Measurements from ENCODE around the gene SLAIN1. TPM values are rescaled to one million over a fixed set of nuclear protein-coding genes. Genes with fewer than 3 reads are reported as not detected.
A peak's percentile ranks its signal among the peaks of the same experiment; 100 is the strongest.

Gene SLAIN1
- total RNA-seq, 1 experiment from 2014 or later: 3.5 TPM

- H3K9me3 ChIP-seq: peaks cover 4% of the 10 kb centered on the region; the same call in 1 of the 2 replicates
- Mint-ChIP-seq H3K4me3 (ENCODE audit: unreplicated experiment) (peak overlapping the region; percentile 90), H3K27me3 (ENCODE audit: insufficient read depth, unreplicated experiment) (peaks cover 19% of the 10 kb centered on the region), H3K9me3 (ENCODE audit: unreplicated experiment) (no peaks in the 10 kb centered on the region), H3K4me1 (ENCODE audit: low read depth, unreplicated experiment) (peaks cover 8% of the 10 kb centered on the region), H3K36me3 (ENCODE audit: insufficient read depth, unreplicated experiment) (peaks cover 5% of the 10 kb centered on the region), H3K27ac (ENCODE audit: unreplicated experiment) (no peak overlapping the region)
- H3K36me3 ChIP-seq (ENCODE audit: control insufficient read depth, insufficient read depth, low read length): no peaks in the 10 kb centered on the region
- intact Hi-C loops (cut with micrococcal nuclease; ENCODE audit: unreplicated experiment): no loop called here
- H3K4me3 ChIP-seq (ENCODE audit: low read depth, low read length): peak overlapping the region; percentile 78
- ChIA-PET POLR2A (no interaction called here), CTCF (no interaction called here)
- TF ChIP-seq CTCF (IDR thresholded peaks at IDR 0.05; ENCODE audit: insufficient read depth in 1 of 2, low read depth in 1 of 2, low read length in 1 of 2, severe bottlenecking in 1 of 2, unreplicated experiment in 1 of 2): no peak
- no TSS peak for BruUV-seq (replicated peaks)
- peaks cover 3% of the 10 kb centered on the region; the same call in 1 of the 2 replicates for H3K4me1 ChIP-seq
- DNase-seq: no peak
- H3K27me3 ChIP-seq (replicated peaks; ENCODE audit: control insufficient read depth, insufficient read depth, low read length): no peaks in the 10 kb centered on the region
Observed at GRCh38 chr13:77696879-77697216, 639 bp upstream of the SLAIN1 start.

DNA sequence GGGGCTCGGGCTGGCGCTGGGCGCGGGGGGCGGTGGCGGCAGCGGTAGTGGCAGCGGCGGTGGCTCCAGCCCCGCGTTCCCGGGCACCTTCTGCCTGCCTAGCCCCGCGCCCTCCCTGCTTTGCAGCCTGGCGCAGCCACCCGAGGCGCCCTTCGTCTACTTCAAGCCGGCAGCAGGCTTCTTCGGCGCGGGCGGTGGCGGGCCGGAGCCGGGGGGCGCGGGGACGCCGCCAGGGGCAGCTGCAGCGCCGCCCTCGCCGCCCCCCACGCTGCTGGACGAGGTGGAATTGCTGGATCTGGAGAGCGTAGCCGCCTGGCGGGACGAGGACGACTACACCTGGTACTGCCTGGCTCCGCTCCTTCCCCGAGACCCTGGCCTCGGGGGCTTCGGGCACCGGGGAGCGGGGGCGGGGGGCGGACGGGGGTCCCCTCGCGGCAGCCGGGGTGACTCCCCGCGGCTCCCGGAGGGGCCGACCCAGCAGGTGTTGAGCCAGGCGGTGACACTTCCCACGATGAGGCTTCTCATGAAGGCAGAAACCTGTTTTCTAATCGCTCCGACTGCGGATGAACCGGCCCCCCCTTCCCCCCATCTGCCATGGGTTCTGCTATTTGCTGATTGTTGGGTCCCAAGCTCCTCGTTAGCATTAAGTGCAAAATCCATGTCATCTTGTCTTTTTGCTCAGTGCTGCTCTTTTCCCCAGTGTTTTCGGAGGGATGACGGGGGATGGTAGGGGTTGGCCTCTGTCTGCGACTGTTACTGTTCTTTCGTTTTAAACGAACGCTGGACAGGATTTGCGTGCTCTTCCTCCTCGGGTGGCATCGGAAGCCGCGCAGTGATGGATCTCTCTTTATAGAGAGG, 943 bp downstream of the SLAIN1 start:
- BruUV-seq (replicated peaks): no TSS peak
- ChIA-PET CTCF (no interaction called here), POLR2A (no interaction called here)
- H3K27ac Mint-ChIP-seq (ENCODE audit: unreplicated experiment): peak overlapping the region; percentile 13
- H3K27me3 ChIP-seq (replicated peaks; ENCODE audit: control insufficient read depth, insufficient read depth, low read length): no peaks in the 10 kb centered on the region
- H3K27me3 Mint-ChIP-seq (ENCODE audit: insufficient read depth, unreplicated experiment): peaks cover 18% of the 10 kb centered on the region
- H3K9me3 ChIP-seq: peaks cover 4% of the 10 kb centered on the region; the same call in 1 of the 2 replicates
- H3K36me3 ChIP-seq (ENCODE audit: control insufficient read depth, insufficient read depth, low read length): no peaks in the 10 kb centered on the region
- no peak for TF ChIP-seq CTCF (IDR thresholded peaks at IDR 0.05; ENCODE audit: insufficient read depth in 1 of 2, low read depth in 1 of 2, low read length in 1 of 2, severe bottlenecking in 1 of 2, unreplicated experiment in 1 of 2)
- intact Hi-C loops (cut with micrococcal nuclease; ENCODE audit: unreplicated experiment): no loop called here
- H3K36me3 Mint-ChIP-seq (ENCODE audit: insufficient read depth, unreplicated experiment): peaks cover 9% of the 10 kb centered on the region
- H3K4me1 ChIP-seq: peaks cover 3% of the 10 kb centered on the region; the same call in 1 of the 2 replicates
- peaks cover 8% of the 10 kb centered on the region for H3K4me1 Mint-ChIP-seq (ENCODE audit: low read depth, unreplicated experiment)
- DNase-seq: peak in 1 of 2 experiments; percentile 39
- no peaks in the 10 kb centered on the region for H3K9me3 Mint-ChIP-seq (ENCODE audit: unreplicated experiment)
- peak overlapping the region; percentile 78 for H3K4me3 ChIP-seq (ENCODE audit: low read depth, low read length)
- H3K4me3 Mint-ChIP-seq (ENCODE audit: unreplicated experiment): peak overlapping the region; percentile 90

DNA sequence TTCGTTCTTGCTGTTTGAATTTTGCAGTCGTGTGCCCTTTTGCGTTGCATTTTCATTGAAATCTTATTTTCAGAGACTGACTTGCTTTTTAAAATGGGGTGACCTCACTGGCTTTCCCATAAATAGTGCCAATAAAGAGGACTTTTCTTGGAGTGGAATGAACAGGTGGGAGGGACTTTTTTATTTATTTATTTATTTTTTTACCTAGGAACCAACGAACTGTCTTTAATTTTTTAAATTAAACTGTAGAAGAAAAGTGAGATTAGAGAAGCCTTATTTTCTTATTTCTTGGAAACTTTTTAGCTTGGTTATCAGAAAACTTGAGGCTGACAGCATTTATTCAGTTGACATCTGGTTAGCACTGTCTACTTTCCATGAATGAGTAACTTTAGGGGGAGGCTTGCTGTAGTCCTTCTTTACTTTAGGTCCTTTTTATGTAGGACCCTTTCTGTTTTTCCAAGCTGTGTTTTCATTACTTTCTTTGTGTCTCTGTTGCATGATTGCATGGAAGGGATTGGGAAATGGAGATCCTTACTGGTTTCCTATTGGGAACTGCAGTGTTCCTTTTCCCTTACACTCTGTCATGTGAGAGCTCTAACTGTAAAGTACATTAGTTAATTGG, 1.7 kb downstream of the SLAIN1 start:
- H3K36me3 Mint-ChIP-seq (ENCODE audit: insufficient read depth, unreplicated experiment): peaks cover 9% of the 10 kb centered on the region
- Histone ChIP-seq H3K36me3 (ENCODE audit: control insufficient read depth, insufficient read depth, low read length) (no peaks in the 10 kb centered on the region), H3K4me1 (peaks cover 3% of the 10 kb centered on the region; the same call in 1 of the 2 replicates), H3K27me3 (replicated peaks; ENCODE audit: control insufficient read depth, insufficient read depth, low read length) (no peaks in the 10 kb centered on the region), H3K4me3 (ENCODE audit: low read depth, low read length) (peak overlapping the region; percentile 78), H3K9me3 (peaks cover 4% of the 10 kb centered on the region; the same call in 1 of the 2 replicates)
- intact Hi-C loops (cut with micrococcal nuclease; ENCODE audit: unreplicated experiment): no loop called here
- H3K4me1 Mint-ChIP-seq (ENCODE audit: low read depth, unreplicated experiment): peaks cover 8% of the 10 kb centered on the region
- H3K27me3 Mint-ChIP-seq (ENCODE audit: insufficient read depth, unreplicated experiment): peaks cover 14% of the 10 kb centered on the region
- TSS peak; percentile 26 for BruUV-seq (replicated peaks)
- no peak for TF ChIP-seq CTCF (IDR thresholded peaks at IDR 0.05; ENCODE audit: insufficient read depth in 1 of 2, low read depth in 1 of 2, low read length in 1 of 2, severe bottlenecking in 1 of 2, unreplicated experiment in 1 of 2)
- peak overlapping the region; percentile 90 for H3K4me3 Mint-ChIP-seq (ENCODE audit: unreplicated experiment)
- ChIA-PET CTCF (no interaction called here), POLR2A (no interaction called here)
- no peaks in the 10 kb centered on the region for H3K9me3 Mint-ChIP-seq (ENCODE audit: unreplicated experiment)
- no peak for DNase-seq
- peak overlapping the region; percentile 13 for H3K27ac Mint-ChIP-seq (ENCODE audit: unreplicated experiment)

Measured in Caco-2 (cell line).